Measurements from ENCODE around the gene HELLS.

GRCh38 chr10:94617389-94617944 lies 71.9 kb downstream of the HELLS start:
- no peak for TF ChIP-seq POLR2AphosphoS5 (IDR thresholded peaks at IDR 0.05; ENCODE audit: borderline replicate concordance, low read depth, low read length)
- TF ChIP-seq EZH2 (IDR thresholded peaks at IDR 0.05) = no peak

Data from SK-N-MC (cell line).